Activated T-cell treated with anti-CD3 and anti-CD28 coated beads, Interleukin-2, amount 50 U/mL, for 24 hours (primary cell): ENCODE data around the gene CLDN5.
A peak's percentile ranks its signal among the peaks of the same experiment; 100 is the strongest.

Experiments used
- DNase-seq: peaks from one replicate; pipeline ENCODE4 v3.0.0-alpha.2; 2020
- H3K27ac Mint-ChIP-seq: 2 replicates; pipeline ENCODE4 v1.8.0; 2020; ENCODE audit warnings: mild to moderate bottlenecking, mixed read lengths
- H3K27me3 Mint-ChIP-seq: 2 replicates; pipeline ENCODE4 v1.8.0; 2020; ENCODE audit warnings: mixed read lengths
- H3K36me3 Mint-ChIP-seq: 2 replicates; pipeline ENCODE4 v1.8.0; 2020; ENCODE audit warnings: low read depth, mixed read lengths
- H3K4me1 Mint-ChIP-seq: 2 replicates; pipeline ENCODE4 v1.8.0; 2020; ENCODE audit warnings: low read depth, mixed read lengths
- H3K4me3 Mint-ChIP-seq: 2 replicates; pipeline ENCODE4 v1.8.0; 2020; ENCODE audit warnings: mild to moderate bottlenecking, moderate library complexity, mixed read lengths
- H3K9me3 Mint-ChIP-seq: 2 replicates; pipeline ENCODE4 v1.8.0; 2020; ENCODE audit warnings: mixed read lengths

Gene CLDN5

GRCh38 chr22:19508024-19508776 is 16.0 kb downstream of the CLDN5 start:
- Mint-ChIP-seq H3K4me1 (peaks cover 21% of the 10 kb centered on the region), H3K4me3 (no peak overlapping the region), H3K36me3 (peaks cover 99% of the 10 kb centered on the region), H3K9me3 (no peaks in the 10 kb centered on the region), H3K27me3 (no peaks in the 10 kb centered on the region), H3K27ac (no peak overlapping the region)
- no peak for DNase-seq

DNA sequence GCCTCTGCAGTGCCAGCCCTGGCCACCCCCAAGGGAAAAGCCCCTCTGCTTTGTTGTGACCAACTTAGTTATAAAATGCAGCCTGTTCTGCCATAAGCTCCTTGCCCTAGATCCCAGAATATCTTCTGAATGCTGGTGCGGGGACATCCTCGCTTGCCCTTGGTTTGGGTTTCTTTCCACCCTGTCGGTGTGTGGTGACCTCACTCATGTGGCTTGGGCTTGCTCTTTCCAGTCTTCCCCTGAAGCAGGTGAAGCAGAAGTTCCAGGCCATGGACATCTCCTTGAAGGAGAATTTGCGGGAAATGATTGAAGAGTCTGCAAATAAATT is 16.7 kb downstream of the CLDN5 start:
- no peak for DNase-seq
- Mint-ChIP-seq H3K27ac (no peak overlapping the region), H3K27me3 (no peaks in the 10 kb centered on the region), H3K4me3 (no peak overlapping the region), H3K4me1 (peaks cover 21% of the 10 kb centered on the region), H3K9me3 (no peaks in the 10 kb centered on the region), H3K36me3 (peaks cover 99% of the 10 kb centered on the region)

DNA sequence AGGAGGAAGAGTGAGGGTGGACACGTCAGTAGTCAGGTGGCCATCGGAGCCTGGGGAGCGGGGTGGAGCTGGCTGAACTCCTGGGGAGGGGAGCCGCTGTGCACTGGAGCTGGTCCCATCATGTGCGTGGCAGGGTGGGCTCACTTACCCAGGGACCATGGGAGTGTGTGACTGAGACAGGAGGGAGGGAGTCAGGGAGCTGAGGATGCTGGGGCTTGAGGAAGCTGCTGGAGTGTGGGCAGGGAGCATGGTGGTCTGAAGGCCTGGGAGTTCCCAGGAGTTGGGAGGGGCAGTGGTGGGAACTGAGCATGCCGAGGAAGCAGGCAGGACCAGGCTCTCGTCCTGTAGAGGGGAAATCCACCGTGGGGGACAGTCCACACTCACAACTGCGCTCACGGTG is 18.0 kb downstream of the CLDN5 start:
- no peaks in the 10 kb centered on the region for H3K9me3 Mint-ChIP-seq
- H3K4me3 Mint-ChIP-seq, result no peak overlapping the region
- peaks cover 99% of the 10 kb centered on the region for H3K36me3 Mint-ChIP-seq
- peak overlapping the region; percentile 3 for H3K27ac Mint-ChIP-seq
- no peak for DNase-seq
- peaks cover 21% of the 10 kb centered on the region for H3K4me1 Mint-ChIP-seq
- H3K27me3 Mint-ChIP-seq, result no peaks in the 10 kb centered on the region

DNA sequence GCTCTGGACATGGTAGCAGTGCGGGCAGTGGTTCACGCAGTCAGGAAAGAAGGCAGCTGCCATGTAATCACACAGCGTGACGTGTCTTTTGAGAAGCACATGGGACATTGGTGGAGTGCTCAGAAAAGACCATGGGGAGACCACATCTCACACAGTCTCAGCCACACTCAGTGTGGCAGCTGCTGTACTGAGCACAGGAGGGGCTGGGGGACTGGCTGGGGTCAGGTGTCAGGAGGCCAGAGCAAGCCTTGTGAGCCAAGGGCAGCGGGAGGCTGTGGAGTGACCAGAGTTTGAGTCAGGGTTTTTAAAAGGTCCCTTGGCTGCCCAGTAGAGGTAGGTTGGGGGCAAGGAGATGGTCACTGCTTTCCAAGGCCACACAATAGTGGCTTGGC is 18.5 kb downstream of the CLDN5 start:
- Mint-ChIP-seq H3K27me3 (no peaks in the 10 kb centered on the region), H3K27ac (peak overlapping the region; percentile 23), H3K4me3 (no peak overlapping the region), H3K9me3 (no peaks in the 10 kb centered on the region), H3K36me3 (peaks cover 99% of the 10 kb centered on the region), H3K4me1 (peaks cover 19% of the 10 kb centered on the region)
- no peak for DNase-seq

DNA sequence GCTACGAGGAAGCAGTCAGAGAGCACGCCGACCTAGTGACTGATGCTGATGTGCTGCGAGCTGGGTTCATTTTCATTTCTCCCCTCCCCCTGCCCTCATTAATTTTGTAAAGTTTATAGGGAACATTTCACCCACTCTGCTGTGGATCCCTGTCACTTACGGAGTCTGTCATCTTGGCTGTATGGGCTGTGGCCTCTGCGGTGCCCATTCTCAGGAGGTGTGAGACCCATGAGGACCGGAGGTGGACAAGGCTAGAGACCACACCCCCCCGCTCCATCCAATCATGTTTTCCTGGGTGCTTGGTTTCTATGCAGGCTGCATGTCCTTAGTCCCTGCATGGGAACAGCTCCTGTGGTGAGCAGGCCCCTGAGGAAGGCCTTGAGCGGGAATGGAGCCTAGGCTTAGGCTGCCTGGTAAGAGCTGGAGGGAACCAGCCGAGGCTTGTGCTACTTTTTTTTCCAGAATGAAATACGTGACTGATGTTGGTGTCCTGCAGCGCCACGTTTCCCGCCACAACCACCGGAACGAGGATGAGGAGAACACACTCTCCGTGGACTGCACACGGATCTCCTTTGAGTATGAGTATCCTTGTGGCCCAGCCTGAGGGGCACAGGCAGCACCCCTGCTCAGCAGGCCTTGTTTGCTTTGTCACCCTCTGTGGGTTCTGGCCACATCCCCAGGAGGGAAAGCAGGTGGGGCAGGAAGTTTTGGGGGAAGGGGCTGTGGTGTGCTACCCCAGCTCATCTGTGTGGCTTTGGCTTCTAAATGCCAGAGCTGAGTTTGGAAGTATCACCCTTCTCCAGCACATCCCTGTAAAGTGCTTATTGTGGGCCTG is 19.1 kb downstream of the CLDN5 start:
- peaks cover 100% of the 10 kb centered on the region for H3K36me3 Mint-ChIP-seq
- H3K4me3 Mint-ChIP-seq, result no peak overlapping the region
- peaks cover 19% of the 10 kb centered on the region for H3K4me1 Mint-ChIP-seq
- DNase-seq, result no peak
- H3K9me3 Mint-ChIP-seq, result no peaks in the 10 kb centered on the region
- H3K27me3 Mint-ChIP-seq, result no peaks in the 10 kb centered on the region
- peak overlapping the region; percentile 23 for H3K27ac Mint-ChIP-seq

- H3K9me3 Mint-ChIP-seq, result no peaks in the 10 kb centered on the region
- peaks cover 19% of the 10 kb centered on the region for H3K4me1 Mint-ChIP-seq
- H3K27me3 Mint-ChIP-seq, result no peaks in the 10 kb centered on the region
- DNase-seq, result no peak
- no peak overlapping the region for H3K27ac Mint-ChIP-seq
- H3K4me3 Mint-ChIP-seq, result no peak overlapping the region
- peaks cover 100% of the 10 kb centered on the region for H3K36me3 Mint-ChIP-seq
Measured at GRCh38 chr22:19503869-19504268, 20.3 kb downstream of the CLDN5 start.

DNA sequence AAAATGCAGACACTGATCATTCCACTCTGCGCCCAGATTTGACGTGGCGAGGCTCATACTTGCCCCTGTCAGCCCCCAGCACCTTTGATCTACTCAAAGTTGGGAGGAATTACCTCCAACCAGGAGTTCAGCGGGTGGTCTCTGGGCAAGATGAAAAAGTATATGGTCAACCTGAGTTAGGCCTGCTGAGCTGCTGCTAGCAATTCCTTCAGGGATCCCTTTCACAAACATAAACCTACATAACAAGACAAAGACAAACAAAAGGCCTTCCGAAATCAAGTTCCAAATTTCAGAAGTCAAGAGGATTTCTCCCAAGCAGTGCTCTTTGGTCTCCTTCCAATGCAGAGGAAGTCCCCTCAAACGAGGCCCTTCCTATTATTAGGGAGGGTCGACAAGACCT is 20.8 kb downstream of the CLDN5 start:
- Mint-ChIP-seq H3K4me3 (no peak overlapping the region), H3K4me1 (peaks cover 19% of the 10 kb centered on the region), H3K27ac (no peak overlapping the region), H3K36me3 (peaks cover 100% of the 10 kb centered on the region), H3K27me3 (no peaks in the 10 kb centered on the region), H3K9me3 (no peaks in the 10 kb centered on the region)
- DNase-seq, result no peak

DNA sequence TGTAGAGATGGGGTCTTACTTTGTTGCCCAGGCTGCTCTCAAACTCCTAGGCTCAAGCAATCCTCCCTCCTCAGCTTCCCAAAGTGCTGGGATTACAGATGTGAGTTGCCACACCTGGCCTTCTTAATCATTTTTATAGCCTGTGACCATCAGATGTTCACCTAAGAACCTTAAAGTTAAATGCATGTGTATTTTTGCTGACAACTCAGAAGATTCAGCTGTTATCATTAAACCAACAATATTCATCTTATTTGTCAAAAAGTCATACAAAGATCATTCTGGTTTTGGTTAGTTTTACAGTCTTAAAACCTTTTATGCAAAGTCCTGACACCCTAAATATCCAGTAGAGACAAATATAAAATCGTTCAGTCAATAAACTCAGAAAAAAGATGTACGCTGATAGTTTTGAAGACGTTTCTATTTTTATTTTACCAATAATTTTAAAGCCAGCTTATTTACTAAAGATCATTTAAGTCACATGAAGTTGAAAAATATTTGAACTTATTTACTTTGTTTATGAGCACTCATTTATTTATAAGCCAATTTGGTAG is 22.2 kb downstream of the CLDN5 start:
- DNase-seq, result no peak
- no peak overlapping the region for H3K27ac Mint-ChIP-seq
- no peak overlapping the region for H3K4me3 Mint-ChIP-seq
- H3K27me3 Mint-ChIP-seq, result no peaks in the 10 kb centered on the region
- H3K36me3 Mint-ChIP-seq, result peaks cover 100% of the 10 kb centered on the region
- no peaks in the 10 kb centered on the region for H3K9me3 Mint-ChIP-seq
- peaks cover 19% of the 10 kb centered on the region for H3K4me1 Mint-ChIP-seq

- H3K27ac Mint-ChIP-seq, result no peak overlapping the region
- H3K4me1 Mint-ChIP-seq, result peaks cover 11% of the 10 kb centered on the region
- no peak for DNase-seq
- H3K27me3 Mint-ChIP-seq, result no peaks in the 10 kb centered on the region
- peaks cover 100% of the 10 kb centered on the region for H3K36me3 Mint-ChIP-seq
- H3K4me3 Mint-ChIP-seq, result no peak overlapping the region
- H3K9me3 Mint-ChIP-seq, result no peaks in the 10 kb centered on the region
Measured at GRCh38 chr22:19499880-19500242, 24.3 kb downstream of the CLDN5 start.

DNA sequence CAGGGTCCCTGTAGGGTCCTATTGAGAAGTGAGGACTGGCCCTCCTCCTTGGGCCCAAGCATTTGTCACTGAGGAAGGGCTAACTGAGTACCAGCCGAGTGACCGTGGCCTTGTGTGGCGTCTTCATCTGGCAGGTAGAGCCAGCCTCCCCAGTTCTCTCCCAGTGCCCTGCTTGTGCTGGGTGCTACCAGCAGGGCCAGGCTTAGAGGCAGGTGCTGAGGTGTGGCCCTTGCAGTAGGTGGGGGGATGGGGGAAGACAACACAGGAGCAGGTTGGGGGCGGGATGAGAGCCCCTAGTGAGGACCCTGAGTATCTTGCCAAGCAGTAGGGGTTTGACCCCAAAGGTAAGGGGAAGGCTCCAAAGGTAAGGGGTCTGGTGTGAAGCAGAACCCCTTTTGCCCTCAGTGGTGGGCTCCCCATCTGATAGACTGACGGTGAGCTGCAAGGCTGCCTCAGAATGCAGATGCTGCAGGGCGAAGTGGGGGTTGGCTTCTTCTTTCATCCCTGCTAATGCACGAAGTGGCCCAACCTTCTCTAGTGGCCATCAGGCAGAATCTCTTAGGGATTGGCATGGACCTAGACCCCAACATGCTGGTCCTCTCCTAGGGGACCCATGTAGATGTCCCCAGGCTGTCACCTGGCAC is 24.9 kb downstream of the CLDN5 start:
- no peak for DNase-seq
- peaks cover 9% of the 10 kb centered on the region for H3K4me1 Mint-ChIP-seq
- H3K27ac Mint-ChIP-seq, result no peak overlapping the region
- H3K4me3 Mint-ChIP-seq, result no peak overlapping the region
- H3K27me3 Mint-ChIP-seq, result no peaks in the 10 kb centered on the region
- H3K9me3 Mint-ChIP-seq, result no peaks in the 10 kb centered on the region
- peaks cover 100% of the 10 kb centered on the region for H3K36me3 Mint-ChIP-seq

DNA sequence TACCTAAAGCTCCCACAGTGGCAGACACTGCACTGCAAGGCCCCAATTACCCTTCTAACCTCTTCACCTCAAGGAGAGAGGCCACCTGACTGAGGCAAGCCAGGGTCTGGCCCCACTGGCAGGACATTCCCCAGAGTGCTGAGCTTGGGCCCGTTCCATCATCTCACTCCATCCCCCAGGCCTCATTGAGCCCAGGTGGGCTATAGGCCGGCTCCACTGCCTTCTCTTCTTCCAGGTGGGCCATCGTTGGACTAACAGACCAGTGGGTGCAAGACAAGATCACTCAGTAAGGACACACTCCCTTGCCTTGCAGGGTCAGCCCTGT is 25.4 kb downstream of the CLDN5 start:
- peaks cover 100% of the 10 kb centered on the region for H3K36me3 Mint-ChIP-seq
- DNase-seq, result no peak
- no peaks in the 10 kb centered on the region for H3K27me3 Mint-ChIP-seq
- H3K4me3 Mint-ChIP-seq, result no peak overlapping the region
- no peaks in the 10 kb centered on the region for H3K9me3 Mint-ChIP-seq
- no peak overlapping the region for H3K27ac Mint-ChIP-seq
- H3K4me1 Mint-ChIP-seq, result peaks cover 6% of the 10 kb centered on the region

GRCh38 chr22:19498154-19498865 is 25.9 kb downstream of the CLDN5 start:
- H3K4me3 Mint-ChIP-seq, result no peak overlapping the region
- peaks cover 5% of the 10 kb centered on the region for H3K4me1 Mint-ChIP-seq
- no peak for DNase-seq
- no peaks in the 10 kb centered on the region for H3K27me3 Mint-ChIP-seq
- H3K36me3 Mint-ChIP-seq, result peaks cover 100% of the 10 kb centered on the region
- no peaks in the 10 kb centered on the region for H3K9me3 Mint-ChIP-seq
- no peak overlapping the region for H3K27ac Mint-ChIP-seq

DNA sequence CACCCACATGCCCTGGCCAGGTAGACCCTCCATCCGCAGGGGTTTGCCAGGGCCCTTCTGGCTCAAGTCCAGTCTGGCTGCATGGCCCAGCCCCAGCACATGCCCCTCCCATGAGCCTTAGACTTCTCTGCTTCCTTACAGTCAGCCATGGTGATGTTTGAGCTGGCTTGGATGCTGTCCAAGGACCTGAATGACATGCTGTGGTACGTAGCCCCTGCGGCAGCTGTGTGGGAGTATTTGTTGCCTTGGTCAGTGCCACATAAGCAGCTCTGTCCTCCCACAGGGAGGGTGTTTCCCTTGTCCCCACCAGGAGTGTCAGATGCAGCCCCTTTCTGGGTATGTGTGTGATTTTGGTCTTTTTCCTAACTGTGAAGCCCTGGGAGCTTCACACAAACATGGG is 27.0 kb downstream of the CLDN5 start:
- no peaks in the 10 kb centered on the region for H3K9me3 Mint-ChIP-seq
- H3K36me3 Mint-ChIP-seq, result peaks cover 100% of the 10 kb centered on the region
- H3K27ac Mint-ChIP-seq, result no peak overlapping the region
- no peaks in the 10 kb centered on the region for H3K27me3 Mint-ChIP-seq
- H3K4me1 Mint-ChIP-seq, result peaks cover 15% of the 10 kb centered on the region
- DNase-seq, result no peak
- no peak overlapping the region for H3K4me3 Mint-ChIP-seq

- Mint-ChIP-seq H3K27me3 (no peaks in the 10 kb centered on the region), H3K36me3 (peaks cover 100% of the 10 kb centered on the region), H3K4me3 (no peak overlapping the region), H3K4me1 (peaks cover 22% of the 10 kb centered on the region), H3K9me3 (no peaks in the 10 kb centered on the region), H3K27ac (no peak overlapping the region)
- no peak for DNase-seq
Measured at GRCh38 chr22:19496324-19496630, 27.9 kb downstream of the CLDN5 start.
